H1 (cell line): ENCODE data around the gene GLT8D1. TPM values are rescaled to one million over a fixed set of nuclear protein-coding genes. Genes with fewer than 3 reads are reported as not detected.

Experiments used
- BACH1 ChIP-seq: IDR thresholded peaks from 2 replicates; pipeline ENCODE4 v1.6.1; 2012; ENCODE audit warnings: low read length, improper control_type of control experiment
- GTF2F1 ChIP-seq: IDR thresholded peaks from 2 replicates; pipeline ENCODE4 v1.6.1; 2012; ENCODE audit warnings: low read depth, low read length, improper control_type of control experiment, borderline replicate concordance
- NANOG ChIP-seq: IDR thresholded peaks from 2 replicates; pipeline ENCODE4 v1.6.1; 2011; ENCODE audit warnings: low read length, low read depth, mild to moderate bottlenecking, inconsistent platforms; ENCODE audit not compliant: insufficient read depth, poor library complexity, severe bottlenecking
- POLR2AphosphoS5 ChIP-seq: IDR thresholded peaks from 2 replicates; pipeline ENCODE4 v1.6.1; 2011; ENCODE audit warnings: low read depth, low read length
- RFX5 ChIP-seq: IDR thresholded peaks from 2 replicates; pipeline ENCODE4 v1.6.1; 2011; ENCODE audit warnings: low read depth, low read length, improper control_type of control experiment, borderline replicate concordance
- polyA plus RNA-seq, 7 experiments: library from polyadenylated mRNA; depleted of rRNA in 3 of 7; stranded (reverse) in 5 of 7; unstranded in 2 of 7; fragments of >200 nt in 5 of 7; fragments of 200-250 nt in 2 of 7; gene quantifications; 1 replicate in 5 of 7; 2 replicates in 1 of 7; 4 replicates in 1 of 7; pipeline versions ENCODE4 v1.2.1 to v1.2.3, GENCODE V29; 2011 to 2013; ENCODE audit warnings: missing spikeins in 2 of 7, mixed read lengths in 2 of 7
- total RNA-seq: library from RNA; stranded (reverse); fragmentation: NEBNext Ultra II Directional; extraction: Animal tissue kit (Norgen Biotek cat#: 25700); gene quantifications from 2 replicates; pipeline ENCODE4 v1.2.1, GENCODE V29; 2021
- TF ChIP-seq, protein P1 (sequence below), 3 experiments: IDR thresholded peaks; 1 replicate in 2 of 3; 2 replicates in 1 of 3; pipeline versions ENCODE4 v1.5.1 to v1.6.1; 2011; ENCODE audit warnings: low read length in 3 of 3, mild to moderate bottlenecking in 3 of 3, inconsistent platforms in 2 of 3, low read depth in 1 of 3, moderate library complexity in 1 of 3; ENCODE audit not compliant: insufficient read depth in 1 of 3; ENCODE audit errors: control extremely low read depth in 1 of 3

GLT8D1 gene
- total and polyA plus RNA-seq, 2 of the 8 experiments (the other 6 are each of a cell fraction or from before 2014, with no cell fraction given): 29.0 to 33.6 TPM

DNA sequence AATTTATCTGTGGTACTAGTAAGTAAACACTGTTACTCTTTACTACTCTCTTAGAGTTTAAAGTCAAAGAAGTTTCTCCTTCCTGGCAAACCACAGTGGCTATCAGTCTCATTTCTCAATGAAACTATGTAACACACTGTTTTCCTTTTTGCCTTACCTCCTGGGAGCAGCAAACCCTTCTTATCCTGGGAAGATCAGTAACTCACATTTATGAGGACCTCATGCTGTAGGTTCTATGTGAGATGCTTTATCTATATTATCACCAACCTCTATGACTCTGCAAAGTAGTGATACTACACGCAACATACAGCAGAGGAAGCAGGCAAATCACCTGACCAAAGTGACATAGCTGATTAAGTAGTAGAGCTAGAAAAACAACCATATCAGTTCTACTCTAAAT is 55.2 kb downstream of the GLT8D1 start (continued):
- TF ChIP-seq, protein P1, sequence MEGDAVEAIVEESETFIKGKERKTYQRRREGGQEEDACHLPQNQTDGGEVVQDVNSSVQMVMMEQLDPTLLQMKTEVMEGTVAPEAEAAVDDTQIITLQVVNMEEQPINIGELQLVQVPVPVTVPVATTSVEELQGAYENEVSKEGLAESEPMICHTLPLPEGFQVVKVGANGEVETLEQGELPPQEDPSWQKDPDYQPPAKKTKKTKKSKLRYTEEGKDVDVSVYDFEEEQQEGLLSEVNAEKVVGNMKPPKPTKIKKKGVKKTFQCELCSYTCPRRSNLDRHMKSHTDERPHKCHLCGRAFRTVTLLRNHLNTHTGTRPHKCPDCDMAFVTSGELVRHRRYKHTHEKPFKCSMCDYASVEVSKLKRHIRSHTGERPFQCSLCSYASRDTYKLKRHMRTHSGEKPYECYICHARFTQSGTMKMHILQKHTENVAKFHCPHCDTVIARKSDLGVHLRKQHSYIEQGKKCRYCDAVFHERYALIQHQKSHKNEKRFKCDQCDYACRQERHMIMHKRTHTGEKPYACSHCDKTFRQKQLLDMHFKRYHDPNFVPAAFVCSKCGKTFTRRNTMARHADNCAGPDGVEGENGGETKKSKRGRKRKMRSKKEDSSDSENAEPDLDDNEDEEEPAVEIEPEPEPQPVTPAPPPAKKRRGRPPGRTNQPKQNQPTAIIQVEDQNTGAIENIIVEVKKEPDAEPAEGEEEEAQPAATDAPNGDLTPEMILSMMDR (IDR thresholded peaks at IDR 0.05; ENCODE audit: control extremely low read depth in 1 of 3, insufficient read depth in 1 of 3, low read depth in 1 of 3, low read length in 3 of 3): no peak
- no peak for TF ChIP-seq POLR2AphosphoS5
- no peak for TF ChIP-seq NANOG
- TF ChIP-seq RFX5: no peak
- TF ChIP-seq GTF2F1: no peak
- no peak for TF ChIP-seq BACH1
- TF ChIP-seq, all 59 proteins: peak for 0
